Ectodermal cell (in vitro differentiated cells): ENCODE data around the gene IGSF21.

ENCODE experiments used
- H3K27ac ChIP-seq: 2 replicates; pipeline ENCODE4 v1.7.0; 2013; ENCODE audit warnings: mild to moderate bottlenecking, low read depth, low read length; ENCODE audit not compliant: insufficient read depth, poor library complexity, severe bottlenecking
- H3K27me3 ChIP-seq: 2 replicates; pipeline ENCODE4 v1.7.0; 2013; ENCODE audit warnings: mild to moderate bottlenecking, low read length; ENCODE audit not compliant: insufficient read depth, control insufficient read depth, poor library complexity, severe bottlenecking
- H3K36me3 ChIP-seq: one replicate; pipeline ENCODE4 v1.7.0; 2013; ENCODE audit warnings: low read length; ENCODE audit not compliant: control insufficient read depth, insufficient read depth
- H3K4me1 ChIP-seq: one replicate; pipeline ENCODE4 v1.7.0; 2013; ENCODE audit warnings: low read length; ENCODE audit not compliant: control insufficient read depth, insufficient read depth
- H3K4me3 ChIP-seq: 2 replicates; pipeline ENCODE4 v1.7.0; 2013; ENCODE audit warnings: low read depth, low read length, control low read depth; ENCODE audit not compliant: insufficient read depth
- H3K9me3 ChIP-seq: 2 replicates; pipeline ENCODE4 v1.7.0; 2013; ENCODE audit warnings: mild to moderate bottlenecking, low read length, moderate library complexity; ENCODE audit not compliant: control insufficient read depth
- WGBS, 2 experiments: methylation state at CpG; one replicate each; pipeline ENCODE4 v1.1.7; 2013; ENCODE audit warnings: missing lambda C conversion rate in 2 of 2; 5-methylcytosine and 5-hydroxymethylcytosine counted together

IGSF21 gene

GRCh38 chr1:18314399-18314798 lies 206.8 kb downstream of the IGSF21 start:
- no peaks in the 10 kb centered on the region for H3K36me3 ChIP-seq
- H3K27me3 ChIP-seq, result no peaks in the 10 kb centered on the region
- no peak overlapping the region for H3K27ac ChIP-seq
- H3K4me3 ChIP-seq, result no peak overlapping the region
- no peaks in the 10 kb centered on the region for H3K9me3 ChIP-seq
- WGBS, 2 experiments, result 83 to 87% methylated on average over 7 to 9 of the region's 9 CpGs
- H3K4me1 ChIP-seq, result peaks cover 6% of the 10 kb centered on the region

- Histone ChIP-seq H3K9me3 (no peaks in the 10 kb centered on the region), H3K27ac (no peak overlapping the region), H3K4me3 (no peak overlapping the region), H3K27me3 (no peaks in the 10 kb centered on the region), H3K4me1 (peaks cover 6% of the 10 kb centered on the region), H3K36me3 (no peaks in the 10 kb centered on the region)
- 90 to 96% methylated on average over 1 of the region's 1 CpG for WGBS, 2 experiments
Observed at GRCh38 chr1:18315449-18315848, 207.9 kb downstream of the IGSF21 start.

GRCh38 chr1:18316764-18317163 lies 209.2 kb downstream of the IGSF21 start:
- WGBS, 2 experiments, result 64 to 95% methylated on average over 2 to 3 of the region's 3 CpGs
- Histone ChIP-seq H3K9me3 (no peaks in the 10 kb centered on the region), H3K27me3 (no peaks in the 10 kb centered on the region), H3K27ac (no peak overlapping the region), H3K4me3 (no peak overlapping the region), H3K4me1 (peaks cover 6% of the 10 kb centered on the region), H3K36me3 (no peaks in the 10 kb centered on the region)

- H3K4me1 ChIP-seq, result peaks cover 6% of the 10 kb centered on the region
- H3K4me3 ChIP-seq, result no peak overlapping the region
- H3K27ac ChIP-seq, result no peak overlapping the region
- no peaks in the 10 kb centered on the region for H3K9me3 ChIP-seq
- no peaks in the 10 kb centered on the region for H3K36me3 ChIP-seq
- H3K27me3 ChIP-seq, result no peaks in the 10 kb centered on the region
Observed at GRCh38 chr1:18319099-18319498, 211.5 kb downstream of the IGSF21 start.

GRCh38 chr1:18320051-18320450 lies 212.5 kb downstream of the IGSF21 start:
- Histone ChIP-seq H3K36me3 (no peaks in the 10 kb centered on the region), H3K27ac (no peak overlapping the region), H3K4me3 (no peak overlapping the region), H3K27me3 (no peaks in the 10 kb centered on the region), H3K9me3 (no peaks in the 10 kb centered on the region), H3K4me1 (peaks cover 7% of the 10 kb centered on the region)
- WGBS, 2 experiments, result 82 to 83% methylated on average over 7 of the region's 7 CpGs

- WGBS, 2 experiments, result 82 to 83% methylated on average over 20 of the region's 20 CpGs
- Histone ChIP-seq H3K27ac (no peak overlapping the region), H3K36me3 (no peaks in the 10 kb centered on the region), H3K4me1 (peaks cover 9% of the 10 kb centered on the region), H3K4me3 (no peak overlapping the region), H3K27me3 (no peaks in the 10 kb centered on the region), H3K9me3 (no peaks in the 10 kb centered on the region)
Observed at GRCh38 chr1:18322368-18323032, 214.9 kb downstream of the IGSF21 start.

- Histone ChIP-seq H3K36me3 (no peaks in the 10 kb centered on the region), H3K27me3 (no peaks in the 10 kb centered on the region), H3K4me3 (no peak overlapping the region), H3K27ac (no peak overlapping the region), H3K9me3 (no peaks in the 10 kb centered on the region), H3K4me1 (peaks cover 9% of the 10 kb centered on the region)
- 81 to 87% methylated on average over 7 of the region's 7 CpGs for WGBS, 2 experiments
Observed at GRCh38 chr1:18323259-18323658, 215.7 kb downstream of the IGSF21 start.

GRCh38 chr1:18324246-18324645 lies 216.6 kb downstream of the IGSF21 start:
- Histone ChIP-seq H3K27ac (no peak overlapping the region), H3K36me3 (no peaks in the 10 kb centered on the region), H3K9me3 (no peaks in the 10 kb centered on the region), H3K4me1 (peaks cover 9% of the 10 kb centered on the region), H3K4me3 (no peak overlapping the region), H3K27me3 (no peaks in the 10 kb centered on the region)
- 90 to 91% methylated on average over 10 of the region's 10 CpGs for WGBS, 2 experiments

GRCh38 chr1:18325136-18325535 lies 217.5 kb downstream of the IGSF21 start:
- H3K27me3 ChIP-seq, result no peaks in the 10 kb centered on the region
- H3K9me3 ChIP-seq, result no peaks in the 10 kb centered on the region
- H3K27ac ChIP-seq, result no peak overlapping the region
- peaks cover 9% of the 10 kb centered on the region for H3K4me1 ChIP-seq
- no peak overlapping the region for H3K4me3 ChIP-seq
- WGBS, 2 experiments, result 85% methylated on average over 7 of the region's 7 CpGs
- H3K36me3 ChIP-seq, result no peaks in the 10 kb centered on the region

GRCh38 chr1:18326211-18326897 lies 218.8 kb downstream of the IGSF21 start:
- Histone ChIP-seq H3K27ac (no peak overlapping the region), H3K36me3 (no peaks in the 10 kb centered on the region), H3K4me1 (peaks cover 9% of the 10 kb centered on the region), H3K27me3 (no peaks in the 10 kb centered on the region), H3K9me3 (no peaks in the 10 kb centered on the region), H3K4me3 (no peak overlapping the region)
- WGBS, 2 experiments, result 80 to 91% methylated on average over 7 of the region's 7 CpGs
